Panc1 (cell line): Measurements from ENCODE around the gene SIRPB2. TPM values are rescaled to one million over a fixed set of nuclear protein-coding genes. Genes with fewer than 3 reads are reported as not detected.

Experiments
- ATAC-seq: fragments of 200-7000 bp; cut with Tn5 transposase; 2 replicates; pipeline ENCODE4 v1.9.1; 2020; ENCODE audit warnings: mild to moderate bottlenecking, moderate library complexity
- BruUV-seq: library from RNA; stranded (reverse); fragments of 400-500 nt; replicated peaks from 2 replicates; lab custom pipeline; 2021; lab: Mats Ljungman, UMichigan
- CTCF ChIA-PET: fragments of 300-600 bp; sonication (Branson Sonifier 250); formaldehyde crosslinking; loops from one replicate; lab custom pipeline; 2022; ENCODE audit warnings: antibody characterized with exemption; lab: Charles Lee
- POLR2A ChIA-PET: fragments of 300-600 bp; sonication (Branson Sonifier 250); formaldehyde crosslinking; loops from one replicate; lab custom pipeline; 2022; ENCODE audit warnings: antibody characterized with exemption; lab: Charles Lee
- DNase-seq: peaks from one replicate; pipeline ENCODE4 v3.0.0-alpha.2; 2010; ENCODE audit warnings: low read depth, low spot score
- H3K27ac ChIP-seq: 2 replicates; pipeline ENCODE4 v1.5.1; 2011; ENCODE audit warnings: mild to moderate bottlenecking, low read length, inconsistent platforms
- H3K27me3 ChIP-seq: fragments of 200-500 bp; sonication (Bioruptor generic); 2 replicates; pipeline ENCODE4 v1.6.0; 2014; ENCODE audit warnings: low read length, inconsistent platforms; ENCODE audit not compliant: control insufficient read depth, insufficient read depth
- H3K36me3 ChIP-seq: fragments of 200-500 bp; sonication (Bioruptor generic); 2 replicates; pipeline ENCODE4 v1.5.1; 2014; ENCODE audit warnings: inconsistent platforms, mild to moderate bottlenecking, low read length, moderate library complexity; ENCODE audit not compliant: control insufficient read depth, insufficient read depth
- H3K4me1 ChIP-seq: 2 replicates; pipeline ENCODE4 v1.5.1; 2011; ENCODE audit warnings: inconsistent platforms, mild to moderate bottlenecking, low read length, moderate library complexity; ENCODE audit not compliant: control insufficient read depth, insufficient read depth
- H3K4me3 ChIP-seq, 2 experiments: 2 replicates each; pipeline ENCODE4 v1.5.1; 2011 to 2012; ENCODE audit warnings: low read depth in 2 of 2, low read length in 2 of 2, mild to moderate bottlenecking in 2 of 2, inconsistent platforms in 1 of 2, moderate library complexity in 1 of 2
- H3K9me3 ChIP-seq: fragments of 200-500 bp; sonication (Bioruptor generic); 2 replicates; pipeline ENCODE4 v1.5.1; 2014; ENCODE audit warnings: low read depth, mild to moderate bottlenecking, inconsistent platforms, low read length, moderate library complexity; ENCODE audit not compliant: control insufficient read depth, insufficient read depth
- CTCF ChIP-seq: fragments of 450-650 bp; IDR thresholded peaks from 2 replicates; pipeline ENCODE4 v1.5.1; 2017; ENCODE audit warnings: mild to moderate bottlenecking
- POLR2AphosphoS5 ChIP-seq: IDR thresholded peaks from 2 replicates; pipeline ENCODE4 v1.6.1; 2012; ENCODE audit warnings: mild to moderate bottlenecking, low read depth, low read length, moderate library complexity
- REST ChIP-seq, 2 experiments: IDR thresholded peaks; 2 replicates each; pipeline ENCODE4 v1.6.1; 2011 to 2012; ENCODE audit warnings: low read depth in 2 of 2, control low read depth in 1 of 2, low read length in 1 of 2, mild to moderate bottlenecking in 1 of 2, moderate library complexity in 1 of 2; ENCODE audit not compliant: insufficient read depth in 1 of 2
- SIN3A ChIP-seq: IDR thresholded peaks from 2 replicates; pipeline ENCODE4 v1.6.1; 2012; ENCODE audit warnings: low read depth, mild to moderate bottlenecking, low read length, moderate library complexity, borderline replicate concordance; ENCODE audit not compliant: insufficient read depth
- TCF7L2 ChIP-seq: IDR thresholded peaks from 2 replicates; pipeline ENCODE4 v1.6.1; 2011; ENCODE audit warnings: mild to moderate bottlenecking, low read depth, low read length, inconsistent platforms
- in situ Hi-C: cut with HindIII; loops from 2 replicates; pipeline ENCODE4 v1.10.0; 2016; ENCODE audit warnings: low sequenced_read_pairs, low pct_unique_long_range_greater_than_20kb
- intact Hi-C: fragments of 100-400 bp; cut with micrococcal nuclease; formaldehyde crosslinking; loops from one replicate; pipeline ENCODE4 v1.10.0; 2022; ENCODE audit not compliant: unreplicated experiment
- total RNA-seq: library from RNA; stranded (reverse); gene quantifications from one replicate; pipeline ENCODE4 v1.2.1, GENCODE V29; 2021; ENCODE audit not compliant: unreplicated experiment

Gene SIRPB2
- total RNA-seq, 1 experiment from 2014 or later = not detected

- BruUV-seq = no TSS peak
- Histone ChIP-seq H3K4me1 (no peaks in the 10 kb centered on the region), H3K27ac (no peak overlapping the region), H3K27me3 (peaks cover 27% of the 10 kb centered on the region), H3K4me3 (no peak overlapping the region), H3K36me3 (no peaks in the 10 kb centered on the region), H3K9me3 (no peaks in the 10 kb centered on the region)
- POLR2A ChIA-PET = no interaction called here
- CTCF ChIA-PET = no interaction called here
- intact Hi-C loops (no loop called here), in situ Hi-C loops (no loop called here)
- ATAC-seq (no peak), DNase-seq (no peak)
- TF ChIP-seq POLR2AphosphoS5 (no peak), SIN3A (no peak), TCF7L2 (no peak), CTCF (no peak), REST (IDR thresholded peaks at IDR 0.05; ENCODE audit: insufficient read depth in 1 of 2, low read depth in 2 of 2, low read length in 1 of 2) (no peak)
Observed at GRCh38 chr20:1493536-1493935, 2.3 kb upstream of the SIRPB2 start.

GRCh38 chr20:1491860-1492642, 831 bp upstream of the SIRPB2 start:
- H3K4me1 ChIP-seq = no peaks in the 10 kb centered on the region
- no peaks in the 10 kb centered on the region for H3K9me3 ChIP-seq
- BruUV-seq = no TSS peak
- no peak for TF ChIP-seq CTCF
- no peak for TF ChIP-seq REST (IDR thresholded peaks at IDR 0.05; ENCODE audit: insufficient read depth in 1 of 2, low read depth in 2 of 2, low read length in 1 of 2)
- TF ChIP-seq SIN3A = no peak
- no peak for TF ChIP-seq POLR2AphosphoS5
- no peak for TF ChIP-seq TCF7L2
- H3K27ac ChIP-seq = no peak overlapping the region
- in situ Hi-C loops (no loop called here), intact Hi-C loops (no loop called here)
- no peaks in the 10 kb centered on the region for H3K36me3 ChIP-seq
- ChIA-PET CTCF (interaction anchor here (1.0 kb wide), 1 partner anchor 12 kb away, joined by 3 read pairs; no protein-coding TSS in a partner anchor), POLR2A (no interaction called here)
- no peak for DNase-seq
- peaks cover 31% of the 10 kb centered on the region for H3K27me3 ChIP-seq
- H3K4me3 ChIP-seq = no peak overlapping the region
- no peak for ATAC-seq
